Trophoblast cell (in vitro differentiated cells and primary cell): ENCODE measurements around the gene FBXO31.

Experiments
- DNase-seq, 2 donors: peaks; one replicate each; pipeline ENCODE4 v3.0.0-alpha.2; 2016
- H2AFZ ChIP-seq: 2 replicates; pipeline ENCODE4 v1.6.1; 2013; ENCODE audit warnings: low read length, moderate library complexity, mild to moderate bottlenecking; ENCODE audit not compliant: insufficient read depth, poor library complexity
- H2AK5ac ChIP-seq: 2 replicates; pipeline ENCODE4 v1.6.1; 2013; ENCODE audit warnings: mild to moderate bottlenecking, low read length
- H2BK120ac ChIP-seq: 2 replicates; pipeline ENCODE4 v1.6.1; 2013; ENCODE audit warnings: low read length, mild to moderate bottlenecking, moderate library complexity; ENCODE audit not compliant: insufficient read depth, poor library complexity
- H2BK12ac ChIP-seq: 2 replicates; pipeline ENCODE4 v1.6.1; 2013; ENCODE audit warnings: mild to moderate bottlenecking, low read length, moderate library complexity
- H2BK5ac ChIP-seq: 2 replicates; pipeline ENCODE4 v1.6.1; 2013; ENCODE audit warnings: low read length, low read depth, moderate library complexity, mild to moderate bottlenecking; ENCODE audit not compliant: poor library complexity
- H3K14ac ChIP-seq: 2 replicates; pipeline ENCODE4 v1.6.1; 2013; ENCODE audit warnings: mild to moderate bottlenecking, low read length
- H3K18ac ChIP-seq: 2 replicates; pipeline ENCODE4 v1.6.1; 2013; ENCODE audit warnings: mild to moderate bottlenecking, low read length
- H3K23ac ChIP-seq: 2 replicates; pipeline ENCODE4 v1.6.1; 2013; ENCODE audit warnings: low read length
- H3K27ac ChIP-seq: 2 replicates; pipeline ENCODE4 v1.5.1; 2013; ENCODE audit warnings: low read depth, mild to moderate bottlenecking, inconsistent platforms, low read length, moderate library complexity
- H3K27me3 ChIP-seq: 2 replicates; pipeline ENCODE4 v1.6.1; 2013; ENCODE audit warnings: inconsistent platforms, mild to moderate bottlenecking, low read length, moderate library complexity; ENCODE audit not compliant: insufficient read depth
- H3K36me3 ChIP-seq, 2 experiments: 1 replicate in 1 of 2; 2 replicates in 1 of 2; pipeline ENCODE4 v1.6.1; 2013; ENCODE audit warnings: low read length in 2 of 2, mild to moderate bottlenecking in 2 of 2, moderate library complexity in 1 of 2; ENCODE audit not compliant: insufficient read depth in 2 of 2, control insufficient read depth in 1 of 2
- H3K4ac ChIP-seq: 2 replicates; pipeline ENCODE4 v1.6.1; 2013; ENCODE audit warnings: low read depth, mild to moderate bottlenecking, low read length, moderate library complexity
- H3K4me1 ChIP-seq, 2 experiments: 1 replicate in 1 of 2; 2 replicates in 1 of 2; pipeline ENCODE4 v1.6.1; 2013; ENCODE audit warnings: low read length in 2 of 2, mild to moderate bottlenecking in 2 of 2, moderate library complexity in 1 of 2; ENCODE audit not compliant: insufficient read depth in 2 of 2, control insufficient read depth in 1 of 2
- H3K4me2 ChIP-seq: 2 replicates; pipeline ENCODE4 v1.6.1; 2013; ENCODE audit warnings: inconsistent platforms, mild to moderate bottlenecking, low read length, moderate library complexity
- H3K4me3 ChIP-seq: 2 replicates; pipeline ENCODE4 v1.5.1; 2013; ENCODE audit warnings: mild to moderate bottlenecking, low read depth, low read length, inconsistent platforms
- H3K79me1 ChIP-seq: one replicate; pipeline ENCODE4 v1.6.1; 2013; ENCODE audit warnings: low read length
- H3K79me2 ChIP-seq: 2 replicates; pipeline ENCODE4 v1.6.1; 2013; ENCODE audit warnings: low read length, mild to moderate bottlenecking; ENCODE audit not compliant: control insufficient read depth, insufficient read depth, poor library complexity
- H3K9ac ChIP-seq: 2 replicates; pipeline ENCODE4 v1.6.1; 2013; ENCODE audit warnings: mild to moderate bottlenecking, low read length
- H3K9me3 ChIP-seq: 2 replicates; pipeline ENCODE4 v1.6.1; 2013; ENCODE audit warnings: low read depth, mild to moderate bottlenecking, control low read depth, inconsistent platforms, low read length; ENCODE audit not compliant: insufficient read depth
- H4K12ac ChIP-seq: 2 replicates; pipeline ENCODE4 v1.6.1; 2013; ENCODE audit warnings: low read depth, mild to moderate bottlenecking, low read length, moderate library complexity
- H4K8ac ChIP-seq: 2 replicates; pipeline ENCODE4 v1.6.1; 2013; ENCODE audit warnings: low read depth, mild to moderate bottlenecking, low read length, moderate library complexity
- H4K91ac ChIP-seq: one replicate; pipeline ENCODE4 v1.6.1; 2013; ENCODE audit warnings: low read depth, mild to moderate bottlenecking, low read length, moderate library complexity
- WGBS: extraction: QIAGEN DNeasy Blood & Tissue Kit; methylation state at CpG from one replicate; pipeline ENCODE4 v1.1.7; 2013; ENCODE audit warnings: missing lambda C conversion rate; ENCODE audit not compliant: insufficient read length, insufficient coverage; ENCODE audit errors: extremely low coverage; 5-methylcytosine and 5-hydroxymethylcytosine counted together

The FBXO31 gene

GRCh38 chr16:87369796-87370719, 13.5 kb downstream of the FBXO31 start:
- no peak overlapping the region for H2BK120ac ChIP-seq
- H3K23ac ChIP-seq: no peak overlapping the region
- no peak overlapping the region for H2BK5ac ChIP-seq
- peaks cover 0 to 10% of the 10 kb centered on the region in 2 experiments for H3K4me1 ChIP-seq
- no peak overlapping the region for H3K4me3 ChIP-seq
- no peaks in the 10 kb centered on the region for H3K36me3 ChIP-seq
- H3K79me1 ChIP-seq: no peaks in the 10 kb centered on the region
- H2AK5ac ChIP-seq: no peak overlapping the region
- no CpG with 5 or more reads among the region's 16 CpGs for WGBS
- no peak overlapping the region for H3K14ac ChIP-seq
- no peak overlapping the region for H4K8ac ChIP-seq
- H4K91ac ChIP-seq: no peak overlapping the region
- H3K79me2 ChIP-seq: no peaks in the 10 kb centered on the region
- H3K18ac ChIP-seq: peak overlapping the region; percentile 7
- no peak overlapping the region for H3K4me2 ChIP-seq
- no peaks in the 10 kb centered on the region for H3K27me3 ChIP-seq
- no peaks in the 10 kb centered on the region for H3K9me3 ChIP-seq
- H3K4ac ChIP-seq: no peak overlapping the region
- H2AFZ ChIP-seq: no peak overlapping the region
- H2BK12ac ChIP-seq: no peak overlapping the region
- no peak overlapping the region for H4K12ac ChIP-seq
- H3K9ac ChIP-seq: no peak overlapping the region
- no peak for DNase-seq
- H3K27ac ChIP-seq: no peak overlapping the region

- Histone ChIP-seq H3K4me1 (peaks cover under 1 to 13% of the 10 kb centered on the region in 2 experiments), H3K9ac (no peak overlapping the region), H2BK5ac (no peak overlapping the region), H2BK12ac (no peak overlapping the region), H2AFZ (no peak overlapping the region), H3K9me3 (no peaks in the 10 kb centered on the region), H3K4me3 (no peak overlapping the region), H3K4ac (no peak overlapping the region), H3K27ac (no peak overlapping the region), H3K18ac (no peak overlapping the region), H2BK120ac (no peak overlapping the region), H3K14ac (no peak overlapping the region), H3K79me1 (no peaks in the 10 kb centered on the region), H3K27me3 (no peaks in the 10 kb centered on the region), H3K79me2 (no peaks in the 10 kb centered on the region), H3K23ac (no peak overlapping the region), H3K4me2 (no peak overlapping the region), H3K36me3 (no peaks in the 10 kb centered on the region), H4K12ac (no peak overlapping the region), H4K91ac (no peak overlapping the region), H4K8ac (no peak overlapping the region), H2AK5ac (no peak overlapping the region)
- WGBS: no CpG with 5 or more reads among the region's 14 CpGs
- DNase-seq: no peak
These were observed 14.3 kb downstream of the FBXO31 start for GRCh38 chr16:87369117-87369765.

- Histone ChIP-seq H3K27ac (no peak overlapping the region), H2BK12ac (no peak overlapping the region), H3K14ac (no peak overlapping the region), H3K23ac (no peak overlapping the region), H3K9ac (no peak overlapping the region), H3K4ac (no peak overlapping the region), H3K4me2 (no peak overlapping the region), H2BK120ac (no peak overlapping the region), H2AK5ac (no peak overlapping the region), H4K8ac (no peak overlapping the region), H2BK5ac (no peak overlapping the region), H3K27me3 (no peaks in the 10 kb centered on the region), H3K79me2 (no peaks in the 10 kb centered on the region), H3K36me3 (no peaks in the 10 kb centered on the region), H4K91ac (no peak overlapping the region), H3K18ac (no peak overlapping the region), H3K79me1 (no peaks in the 10 kb centered on the region), H3K4me3 (no peak overlapping the region), H2AFZ (no peak overlapping the region), H3K9me3 (no peaks in the 10 kb centered on the region), H3K4me1 (peaks cover 5 to 16% of the 10 kb centered on the region in 2 experiments), H4K12ac (no peak overlapping the region)
- no peak for DNase-seq
- no CpG with 5 or more reads among the region's 5 CpGs for WGBS
These were observed 15.4 kb downstream of the FBXO31 start for GRCh38 chr16:87368029-87368770.

- no peak overlapping the region for H3K4me3 ChIP-seq
- no peak overlapping the region for H3K9ac ChIP-seq
- H2BK12ac ChIP-seq: no peak overlapping the region
- H3K9me3 ChIP-seq: no peaks in the 10 kb centered on the region
- H4K8ac ChIP-seq: no peak overlapping the region
- no peaks in the 10 kb centered on the region for H3K79me1 ChIP-seq
- H4K91ac ChIP-seq: no peak overlapping the region
- H3K18ac ChIP-seq: no peak overlapping the region
- no peak overlapping the region for H3K27ac ChIP-seq
- H2AK5ac ChIP-seq: no peak overlapping the region
- H3K36me3 ChIP-seq: no peaks in the 10 kb centered on the region
- H3K14ac ChIP-seq: no peak overlapping the region
- H3K4me2 ChIP-seq: no peak overlapping the region
- H3K4me1 ChIP-seq: peaks cover 5 to 16% of the 10 kb centered on the region in 2 experiments
- no peak for DNase-seq
- no peak overlapping the region for H3K23ac ChIP-seq
- no peaks in the 10 kb centered on the region for H3K27me3 ChIP-seq
- no peak overlapping the region for H2AFZ ChIP-seq
- no CpG with 5 or more reads among the region's 9 CpGs for WGBS
- no peak overlapping the region for H2BK120ac ChIP-seq
- no peak overlapping the region for H4K12ac ChIP-seq
- H3K79me2 ChIP-seq: no peaks in the 10 kb centered on the region
- no peak overlapping the region for H2BK5ac ChIP-seq
- H3K4ac ChIP-seq: no peak overlapping the region
These were observed 16.0 kb downstream of the FBXO31 start for GRCh38 chr16:87367529-87367928.
